Parathyroid adenoma (tissue), 2 donors: ENCODE measurements around the gene ZFYVE16.
"Not testable (repeated sequence)": the region's sequence is repeated elsewhere in the genome, so short reads cannot be mapped to it uniquely, and the experiment has no call there.

ENCODE experiments used
- H2AFZ ChIP-seq: fragments of 300-600 bp; sonication (generic); one replicate; pipeline ENCODE4 v1.7.0; 2017; ENCODE audit warnings: antibody characterized with exemption, mild to moderate bottlenecking
- H3K27ac ChIP-seq: fragments of 300-600 bp; sonication (generic); one replicate; pipeline ENCODE4 v1.7.0; 2017
- H3K27me3 ChIP-seq: fragments of 300-600 bp; sonication (generic); one replicate; pipeline ENCODE4 v1.7.0; 2017; ENCODE audit warnings: low read length; ENCODE audit not compliant: control insufficient read depth, insufficient read depth
- H3K36me3 ChIP-seq: fragments of 300-600 bp; sonication (generic); one replicate; pipeline ENCODE4 v1.7.0; 2017; ENCODE audit warnings: low read length; ENCODE audit not compliant: control insufficient read depth, insufficient read depth
- H3K4me1 ChIP-seq: fragments of 300-600 bp; sonication (generic); one replicate; pipeline ENCODE4 v1.7.0; 2017; ENCODE audit warnings: control low read depth
- H3K4me2 ChIP-seq: fragments of 300-600 bp; sonication (generic); one replicate; pipeline ENCODE4 v1.7.0; 2017; ENCODE audit warnings: low read length
- H3K4me3 ChIP-seq: fragments of 300-600 bp; sonication (generic); one replicate; pipeline ENCODE4 v1.7.0; 2017; ENCODE audit warnings: low read depth, low read length
- H3K79me2 ChIP-seq: fragments of 300-600 bp; sonication (generic); one replicate; pipeline ENCODE4 v1.7.0; 2017; ENCODE audit warnings: control low read depth
- H3K9ac ChIP-seq: fragments of 300-600 bp; sonication (generic); one replicate; pipeline ENCODE4 v1.7.0; 2017; ENCODE audit warnings: mild to moderate bottlenecking
- H3K9me3 ChIP-seq: fragments of 300-600 bp; sonication (generic); one replicate; pipeline ENCODE4 v1.7.0; 2017; ENCODE audit warnings: low read length; ENCODE audit not compliant: control insufficient read depth
- CTCF ChIP-seq: fragments of 300-600 bp; sonication (generic); IDR thresholded peaks from one replicate; pipeline ENCODE4 v1.7.0; 2017; ENCODE audit warnings: antibody characterized with exemption, mild to moderate bottlenecking
- donor health status: primary hyperparathyroidism.

Gene ZFYVE16

DNA sequence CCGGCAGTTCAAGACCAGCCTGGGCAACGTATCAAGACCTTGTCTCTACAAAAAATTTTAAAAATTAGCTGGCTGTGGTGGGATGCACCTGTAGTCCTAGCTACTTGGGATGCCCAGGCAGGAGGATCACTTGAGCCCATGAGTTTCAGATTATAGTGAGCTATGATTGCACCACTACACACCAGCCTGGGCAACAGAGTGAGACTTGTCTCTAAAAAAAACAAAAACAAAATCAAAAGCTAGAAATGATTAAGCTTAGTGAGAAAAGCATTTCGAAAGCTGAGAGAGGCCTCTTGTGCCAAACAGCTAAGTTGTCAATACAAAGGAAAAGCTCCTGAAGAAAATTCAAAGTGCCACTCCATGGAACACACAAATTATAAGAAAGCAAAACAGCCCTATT is 84.9 kb downstream of the ZFYVE16 start:
- Histone ChIP-seq H3K27ac (no peak overlapping the region), H3K4me1 (no peaks in the 10 kb centered on the region), H3K27me3 (no peaks in the 10 kb centered on the region), H3K36me3 (peaks cover 2% of the 10 kb centered on the region), H3K9me3 (no peaks in the 10 kb centered on the region), H3K4me2 (no peak overlapping the region), H2AFZ (no peak overlapping the region), H3K79me2 (no peaks in the 10 kb centered on the region), H3K9ac (no peak overlapping the region), H3K4me3 (no peak overlapping the region)
- no peak for TF ChIP-seq CTCF

DNA sequence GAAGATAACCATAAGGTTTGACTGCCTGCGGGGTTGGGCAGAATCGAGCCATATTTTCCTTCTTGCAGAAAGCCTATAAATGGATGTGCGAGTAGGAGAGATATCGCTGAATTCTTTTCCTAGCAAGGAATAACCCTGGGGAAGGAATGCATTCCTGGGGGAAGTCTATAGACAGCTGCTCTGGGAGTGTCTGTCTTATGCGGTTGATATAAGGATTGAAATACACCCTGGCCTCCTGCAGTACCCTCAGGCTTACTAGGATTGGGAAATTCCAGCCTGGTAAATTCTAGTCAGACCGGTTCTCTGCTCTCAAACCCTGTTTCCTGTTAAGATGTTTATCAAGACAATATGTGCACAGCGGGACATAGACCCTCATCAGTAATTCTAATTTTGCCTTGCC is 85.6 kb downstream of the ZFYVE16 start:
- not testable (repeated sequence) for H3K4me2 ChIP-seq, H3K9me3 ChIP-seq, H3K4me1 ChIP-seq, H2AFZ ChIP-seq, H3K36me3 ChIP-seq, H3K9ac ChIP-seq, H3K27me3 ChIP-seq, H3K79me2 ChIP-seq, H3K4me3 ChIP-seq
- peak overlapping the region; percentile 14 for H3K27ac ChIP-seq

DNA sequence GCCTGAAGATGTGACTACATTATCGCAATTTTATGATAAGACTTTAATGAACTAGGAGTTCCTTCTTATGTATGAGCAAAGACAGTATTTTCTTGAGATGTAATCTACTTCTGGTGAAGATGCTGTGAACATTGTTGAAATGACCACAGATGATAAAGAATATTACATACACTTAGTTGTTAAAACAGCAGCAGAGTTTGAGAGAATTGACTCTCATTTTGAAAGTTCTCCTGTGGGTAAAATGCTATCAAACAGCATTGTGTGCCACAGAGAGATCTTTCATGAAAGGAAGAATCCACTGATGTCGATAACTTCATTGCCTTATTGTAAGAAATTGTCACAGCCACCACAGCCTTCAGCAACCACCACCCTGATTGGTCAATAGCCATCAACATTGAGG is 88.0 kb downstream of the ZFYVE16 start:
- Histone ChIP-seq H3K4me1 (no peaks in the 10 kb centered on the region), H3K36me3 (peaks cover 2% of the 10 kb centered on the region), H3K9ac (no peak overlapping the region), H2AFZ (no peak overlapping the region), H3K9me3 (no peaks in the 10 kb centered on the region), H3K27ac (no peak overlapping the region), H3K79me2 (no peaks in the 10 kb centered on the region), H3K4me2 (no peak overlapping the region), H3K27me3 (no peaks in the 10 kb centered on the region), H3K4me3 (no peak overlapping the region)
- TF ChIP-seq CTCF, result no peak

DNA sequence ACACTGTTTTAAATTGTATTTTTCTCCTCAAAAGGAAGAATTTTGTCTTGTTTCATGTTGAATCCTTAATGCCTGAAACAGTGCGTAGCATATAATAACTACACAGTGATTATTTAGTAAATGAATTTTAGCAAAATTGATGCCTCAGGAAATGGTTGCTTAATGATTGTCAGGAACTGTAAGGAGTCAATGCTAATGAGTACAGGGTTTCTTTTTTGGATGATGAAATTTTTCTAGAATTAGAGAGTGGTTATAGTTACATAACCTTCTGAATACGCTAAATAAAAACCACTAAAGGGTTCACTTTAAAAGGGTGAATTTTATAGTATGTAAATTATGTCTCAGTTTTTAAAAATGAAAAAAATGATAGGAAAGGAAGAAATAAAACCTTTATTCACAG is 94.9 kb downstream of the ZFYVE16 start:
- no peaks in the 10 kb centered on the region for H3K4me1 ChIP-seq
- H3K27me3 ChIP-seq, result no peaks in the 10 kb centered on the region
- no peak overlapping the region for H3K4me2 ChIP-seq
- no peak for TF ChIP-seq CTCF
- H2AFZ ChIP-seq, result no peak overlapping the region
- H3K9me3 ChIP-seq, result no peaks in the 10 kb centered on the region
- H3K27ac ChIP-seq, result no peak overlapping the region
- H3K79me2 ChIP-seq, result no peaks in the 10 kb centered on the region
- no peak overlapping the region for H3K9ac ChIP-seq
- H3K4me3 ChIP-seq, result no peak overlapping the region
- H3K36me3 ChIP-seq, result no peaks in the 10 kb centered on the region

- no peaks in the 10 kb centered on the region for H3K79me2 ChIP-seq
- H3K4me1 ChIP-seq, result no peaks in the 10 kb centered on the region
- no peaks in the 10 kb centered on the region for H3K9me3 ChIP-seq
- no peaks in the 10 kb centered on the region for H3K36me3 ChIP-seq
- no peak overlapping the region for H3K9ac ChIP-seq
- no peak overlapping the region for H3K27ac ChIP-seq
- H2AFZ ChIP-seq, result no peak overlapping the region
- no peak overlapping the region for H3K4me2 ChIP-seq
- no peaks in the 10 kb centered on the region for H3K27me3 ChIP-seq
- no peak for TF ChIP-seq CTCF
- H3K4me3 ChIP-seq, result no peak overlapping the region
Measured at GRCh38 chr5:80503641-80504040, 95.8 kb downstream of the ZFYVE16 start.
